ENCODE data around the gene CAB39L. TPM values are rescaled to one million over a fixed set of nuclear protein-coding genes. Genes with fewer than 3 reads are reported as not detected.

Gene CAB39L
- total and polyA plus RNA-seq, 2 of the 13 experiments (the other 11 are each of a cell fraction or from before 2014, with no cell fraction given) = 3.1 to 6.1 TPM

DNA sequence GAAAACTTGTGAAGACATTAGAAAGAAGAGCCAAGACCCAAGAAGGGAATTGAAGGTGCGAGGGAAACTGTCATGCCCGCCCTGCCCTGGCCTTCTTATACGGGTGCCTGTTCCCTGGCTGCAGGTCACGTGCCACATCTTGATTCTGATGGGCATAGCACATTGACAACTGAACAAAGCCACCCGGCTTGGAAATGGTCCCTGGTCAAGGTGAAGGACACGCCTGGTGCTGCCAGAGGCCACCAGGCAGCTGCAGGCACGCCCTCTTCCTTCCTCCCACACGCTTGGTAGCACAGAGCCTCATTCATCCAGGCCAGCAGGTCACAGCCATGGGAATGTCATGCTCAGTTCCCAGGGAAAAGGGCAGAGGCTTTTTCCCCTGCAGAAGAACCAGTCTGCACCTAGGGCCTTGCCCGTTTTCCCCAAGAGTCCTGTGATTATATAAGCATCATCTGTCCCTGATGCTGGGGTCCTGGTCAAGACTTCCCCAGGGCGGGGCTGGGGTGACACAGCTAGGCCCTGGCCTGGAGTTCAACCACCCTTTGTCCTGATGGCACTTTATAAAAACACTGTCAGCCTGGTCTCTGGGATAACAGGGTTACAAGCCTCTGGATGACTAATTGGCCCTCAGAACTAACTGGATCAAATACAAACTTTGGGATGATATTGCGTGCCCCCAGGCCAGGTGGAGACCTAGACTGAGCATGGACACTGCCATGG, 140.2 kb downstream of the CAB39L start (continued):
- TF ChIP-seq, protein P1, sequence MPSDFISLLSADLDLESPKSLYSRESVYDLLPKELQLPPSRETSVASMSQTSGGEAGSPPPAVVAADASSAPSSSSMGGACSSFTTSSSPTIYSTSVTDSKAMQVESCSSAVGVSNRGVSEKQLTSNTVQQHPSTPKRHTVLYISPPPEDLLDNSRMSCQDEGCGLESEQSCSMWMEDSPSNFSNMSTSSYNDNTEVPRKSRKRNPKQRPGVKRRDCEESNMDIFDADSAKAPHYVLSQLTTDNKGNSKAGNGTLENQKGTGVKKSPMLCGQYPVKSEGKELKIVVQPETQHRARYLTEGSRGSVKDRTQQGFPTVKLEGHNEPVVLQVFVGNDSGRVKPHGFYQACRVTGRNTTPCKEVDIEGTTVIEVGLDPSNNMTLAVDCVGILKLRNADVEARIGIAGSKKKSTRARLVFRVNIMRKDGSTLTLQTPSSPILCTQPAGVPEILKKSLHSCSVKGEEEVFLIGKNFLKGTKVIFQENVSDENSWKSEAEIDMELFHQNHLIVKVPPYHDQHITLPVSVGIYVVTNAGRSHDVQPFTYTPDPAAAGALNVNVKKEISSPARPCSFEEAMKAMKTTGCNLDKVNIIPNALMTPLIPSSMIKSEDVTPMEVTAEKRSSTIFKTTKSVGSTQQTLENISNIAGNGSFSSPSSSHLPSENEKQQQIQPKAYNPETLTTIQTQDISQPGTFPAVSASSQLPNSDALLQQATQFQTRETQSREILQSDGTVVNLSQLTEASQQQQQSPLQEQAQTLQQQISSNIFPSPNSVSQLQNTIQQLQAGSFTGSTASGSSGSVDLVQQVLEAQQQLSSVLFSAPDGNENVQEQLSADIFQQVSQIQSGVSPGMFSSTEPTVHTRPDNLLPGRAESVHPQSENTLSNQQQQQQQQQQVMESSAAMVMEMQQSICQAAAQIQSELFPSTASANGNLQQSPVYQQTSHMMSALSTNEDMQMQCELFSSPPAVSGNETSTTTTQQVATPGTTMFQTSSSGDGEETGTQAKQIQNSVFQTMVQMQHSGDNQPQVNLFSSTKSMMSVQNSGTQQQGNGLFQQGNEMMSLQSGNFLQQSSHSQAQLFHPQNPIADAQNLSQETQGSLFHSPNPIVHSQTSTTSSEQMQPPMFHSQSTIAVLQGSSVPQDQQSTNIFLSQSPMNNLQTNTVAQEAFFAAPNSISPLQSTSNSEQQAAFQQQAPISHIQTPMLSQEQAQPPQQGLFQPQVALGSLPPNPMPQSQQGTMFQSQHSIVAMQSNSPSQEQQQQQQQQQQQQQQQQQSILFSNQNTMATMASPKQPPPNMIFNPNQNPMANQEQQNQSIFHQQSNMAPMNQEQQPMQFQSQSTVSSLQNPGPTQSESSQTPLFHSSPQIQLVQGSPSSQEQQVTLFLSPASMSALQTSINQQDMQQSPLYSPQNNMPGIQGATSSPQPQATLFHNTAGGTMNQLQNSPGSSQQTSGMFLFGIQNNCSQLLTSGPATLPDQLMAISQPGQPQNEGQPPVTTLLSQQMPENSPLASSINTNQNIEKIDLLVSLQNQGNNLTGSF (CRISPR knock-in tag; IDR thresholded peaks at IDR 0.05) = no peak
- TF ChIP-seq CCDC6 (CRISPR knock-in tag; IDR thresholded peaks at IDR 0.05) (no peak), IRX3 (CRISPR knock-in tag; IDR thresholded peaks at IDR 0.05; ENCODE audit: borderline replicate concordance, low read depth) (no peak), NR1H2 (CRISPR knock-in tag; IDR thresholded peaks at IDR 0.05; ENCODE audit: borderline replicate concordance, low read depth) (no peak), PCBP2 (optimal IDR thresholded peaks at IDR 0.05; ENCODE audit: low read depth, low read length, poor library complexity, severe bottlenecking) (no peak), PHF8 (CRISPR knock-in tag; IDR thresholded peaks at IDR 0.05) (peak; percentile 31; the same call in 1 of the 2 replicates), DR1 (CRISPR knock-in tag; IDR thresholded peaks at IDR 0.05) (no peak), KDM2A (CRISPR knock-in tag; IDR thresholded peaks at IDR 0.05; ENCODE audit: borderline replicate concordance, low read depth) (no peak; the same call in 1 of the 2 replicates), TMF1 (CRISPR knock-in tag; IDR thresholded peaks at IDR 0.05; ENCODE audit: low read depth) (no peak), NFKBIZ (CRISPR knock-in tag; IDR thresholded peaks at IDR 0.05) (no peak), ZFY (CRISPR knock-in tag; IDR thresholded peaks at IDR 0.05) (peak; percentile 41; the same call in 1 of the 2 replicates), TBX2 (CRISPR knock-in tag; IDR thresholded peaks at IDR 0.05; ENCODE audit: borderline replicate concordance) (peak; percentile 89)
- TF ChIP-seq, protein P2, sequence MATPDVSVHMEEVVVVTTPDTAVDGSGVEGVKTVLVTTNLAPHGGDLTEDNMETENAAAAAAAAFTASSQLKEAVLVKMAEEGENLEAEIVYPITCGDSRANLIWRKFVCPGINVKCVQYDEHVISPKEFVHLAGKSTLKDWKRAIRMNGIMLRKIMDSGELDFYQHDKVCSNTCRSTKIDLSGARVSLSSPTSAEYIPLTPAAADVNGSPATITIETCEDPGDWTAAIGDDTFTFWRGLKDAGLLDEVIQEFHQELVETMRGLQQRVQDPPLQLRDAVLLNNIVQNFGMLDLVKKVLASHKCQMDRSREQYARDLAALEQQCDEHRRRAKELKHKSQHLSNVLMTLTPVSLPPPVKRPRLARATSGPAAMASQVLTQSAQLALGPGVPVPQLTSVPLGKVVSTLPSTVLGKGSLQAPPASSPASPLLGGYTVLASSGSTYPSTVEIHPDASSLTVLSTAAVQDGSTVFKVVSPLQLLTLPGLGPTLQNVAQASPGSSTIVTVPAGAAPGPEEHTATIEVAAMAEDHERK (CRISPR knock-in tag; IDR thresholded peaks at IDR 0.05; ENCODE audit: low read depth) = no peak
- TF ChIP-seq, protein P3, sequence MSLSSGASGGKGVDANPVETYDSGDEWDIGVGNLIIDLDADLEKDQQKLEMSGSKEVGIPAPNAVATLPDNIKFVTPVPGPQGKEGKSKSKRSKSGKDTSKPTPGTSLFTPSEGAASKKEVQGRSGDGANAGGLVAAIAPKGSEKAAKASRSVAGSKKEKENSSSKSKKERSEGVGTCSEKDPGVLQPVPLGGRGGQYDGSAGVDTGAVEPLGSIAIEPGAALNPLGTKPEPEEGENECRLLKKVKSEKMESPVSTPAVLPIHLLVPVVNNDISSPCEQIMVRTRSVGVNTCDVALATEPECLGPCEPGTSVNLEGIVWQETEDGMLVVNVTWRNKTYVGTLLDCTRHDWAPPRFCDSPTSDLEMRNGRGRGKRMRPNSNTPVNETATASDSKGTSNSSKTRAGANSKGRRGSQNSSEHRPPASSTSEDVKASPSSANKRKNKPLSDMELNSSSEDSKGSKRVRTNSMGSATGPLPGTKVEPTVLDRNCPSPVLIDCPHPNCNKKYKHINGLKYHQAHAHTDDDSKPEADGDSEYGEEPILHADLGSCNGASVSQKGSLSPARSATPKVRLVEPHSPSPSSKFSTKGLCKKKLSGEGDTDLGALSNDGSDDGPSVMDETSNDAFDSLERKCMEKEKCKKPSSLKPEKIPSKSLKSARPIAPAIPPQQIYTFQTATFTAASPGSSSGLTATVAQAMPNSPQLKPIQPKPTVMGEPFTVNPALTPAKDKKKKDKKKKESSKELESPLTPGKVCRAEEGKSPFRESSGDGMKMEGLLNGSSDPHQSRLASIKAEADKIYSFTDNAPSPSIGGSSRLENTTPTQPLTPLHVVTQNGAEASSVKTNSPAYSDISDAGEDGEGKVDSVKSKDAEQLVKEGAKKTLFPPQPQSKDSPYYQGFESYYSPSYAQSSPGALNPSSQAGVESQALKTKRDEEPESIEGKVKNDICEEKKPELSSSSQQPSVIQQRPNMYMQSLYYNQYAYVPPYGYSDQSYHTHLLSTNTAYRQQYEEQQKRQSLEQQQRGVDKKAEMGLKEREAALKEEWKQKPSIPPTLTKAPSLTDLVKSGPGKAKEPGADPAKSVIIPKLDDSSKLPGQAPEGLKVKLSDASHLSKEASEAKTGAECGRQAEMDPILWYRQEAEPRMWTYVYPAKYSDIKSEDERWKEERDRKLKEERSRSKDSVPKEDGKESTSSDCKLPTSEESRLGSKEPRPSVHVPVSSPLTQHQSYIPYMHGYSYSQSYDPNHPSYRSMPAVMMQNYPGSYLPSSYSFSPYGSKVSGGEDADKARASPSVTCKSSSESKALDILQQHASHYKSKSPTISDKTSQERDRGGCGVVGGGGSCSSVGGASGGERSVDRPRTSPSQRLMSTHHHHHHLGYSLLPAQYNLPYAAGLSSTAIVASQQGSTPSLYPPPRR (CRISPR knock-in tag; IDR thresholded peaks at IDR 0.05; ENCODE audit: borderline replicate concordance) = peak; percentile 72; the same call in 1 of the 2 replicates
- TF ChIP-seq, protein P4, sequence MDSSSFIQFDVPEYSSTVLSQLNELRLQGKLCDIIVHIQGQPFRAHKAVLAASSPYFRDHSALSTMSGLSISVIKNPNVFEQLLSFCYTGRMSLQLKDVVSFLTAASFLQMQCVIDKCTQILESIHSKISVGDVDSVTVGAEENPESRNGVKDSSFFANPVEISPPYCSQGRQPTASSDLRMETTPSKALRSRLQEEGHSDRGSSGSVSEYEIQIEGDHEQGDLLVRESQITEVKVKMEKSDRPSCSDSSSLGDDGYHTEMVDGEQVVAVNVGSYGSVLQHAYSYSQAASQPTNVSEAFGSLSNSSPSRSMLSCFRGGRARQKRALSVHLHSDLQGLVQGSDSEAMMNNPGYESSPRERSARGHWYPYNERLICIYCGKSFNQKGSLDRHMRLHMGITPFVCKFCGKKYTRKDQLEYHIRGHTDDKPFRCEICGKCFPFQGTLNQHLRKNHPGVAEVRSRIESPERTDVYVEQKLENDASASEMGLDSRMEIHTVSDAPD (CRISPR knock-in tag; IDR thresholded peaks at IDR 0.05) = peak; percentile 92

Measured in HepG2 (cell line).